CD8-positive, alpha-beta memory T cell (primary cell): ENCODE results near the gene MDN1. TPM values are rescaled to one million over a fixed set of nuclear protein-coding genes. Genes with fewer than 3 reads are reported as not detected.

Experiments used
- CTCF ChIA-PET: fragments of 350-600 bp; sonication (Branson Sonifier 250); formaldehyde crosslinking; loops from one replicate; lab custom pipeline; 2021; ENCODE audit warnings: antibody characterized with exemption; lab: Charles Lee
- POLR2A ChIA-PET: fragments of 350-600 bp; sonication (Branson Sonifier 250); formaldehyde crosslinking; loops from one replicate; lab custom pipeline; 2021; ENCODE audit warnings: antibody characterized with exemption; lab: Charles Lee
- DNase-seq, 5 donors: peaks; one replicate each; pipeline versions ENCODE4 v3.0.0 to v3.0.0-alpha.2; 2020 to 2022; ENCODE audit warnings: mixed read lengths in 1 of 5
- H3K27ac ChIP-seq: one replicate; pipeline ENCODE4 v1.7.0; 2013; ENCODE audit warnings: low read depth, mild to moderate bottlenecking, low read length, moderate library complexity
- H3K27me3 ChIP-seq: 2 replicates; pipeline ENCODE4 v1.7.0; 2013; ENCODE audit warnings: low read length, mild to moderate bottlenecking; ENCODE audit not compliant: insufficient read depth, poor library complexity, severe bottlenecking
- H3K36me3 ChIP-seq: 2 replicates; pipeline ENCODE4 v1.7.0; 2013; ENCODE audit warnings: mild to moderate bottlenecking, low read length, moderate library complexity; ENCODE audit not compliant: insufficient read depth
- H3K4me1 ChIP-seq: 2 replicates; pipeline ENCODE4 v1.7.0; 2013; ENCODE audit warnings: mild to moderate bottlenecking, low read length, moderate library complexity; ENCODE audit not compliant: insufficient read depth
- H3K4me3 ChIP-seq: 2 replicates; pipeline ENCODE4 v1.7.0; 2013; ENCODE audit warnings: mild to moderate bottlenecking, low read length
- H3K9me3 ChIP-seq: 2 replicates; pipeline ENCODE4 v1.7.0; 2013; ENCODE audit warnings: mild to moderate bottlenecking, low read length
- H3K27ac Mint-ChIP-seq, 8 donors: one replicate each; pipeline ENCODE4 v1.8.0; 2020 to 2021; ENCODE audit warnings: mixed read lengths in 8 of 8, mild to moderate bottlenecking in 6 of 8, inconsistent platforms in 3 of 8, moderate library complexity in 3 of 8
- H3K27me3 Mint-ChIP-seq, 2 donors: one replicate each; pipeline ENCODE4 v1.8.0; 2020 to 2021; ENCODE audit warnings: mixed read lengths in 2 of 2, mild to moderate bottlenecking in 1 of 2, moderate library complexity in 1 of 2
- H3K36me3 Mint-ChIP-seq, 3 donors: one replicate each; pipeline ENCODE4 v1.8.0; 2020 to 2021; ENCODE audit warnings: mixed read lengths in 3 of 3, inconsistent platforms in 1 of 3, mild to moderate bottlenecking in 1 of 3
- H3K4me1 Mint-ChIP-seq, 3 donors: one replicate each; pipeline ENCODE4 v1.8.0; 2020 to 2021; ENCODE audit warnings: mixed read lengths in 3 of 3, inconsistent platforms in 1 of 3, mild to moderate bottlenecking in 1 of 3
- H3K4me3 Mint-ChIP-seq, 7 donors: one replicate each; pipeline ENCODE4 v1.8.0; 2020 to 2021; ENCODE audit warnings: mixed read lengths in 7 of 7, mild to moderate bottlenecking in 6 of 7, moderate library complexity in 4 of 7, inconsistent platforms in 2 of 7
- H3K9me3 Mint-ChIP-seq, 5 donors: one replicate each; pipeline ENCODE4 v1.8.0; 2020 to 2022; ENCODE audit warnings: mixed read lengths in 5 of 5, mild to moderate bottlenecking in 3 of 5, moderate library complexity in 2 of 5, inconsistent platforms in 1 of 5
- polyA plus RNA-seq: library from polyadenylated mRNA; unstranded; fragments of 300-500 nt; fragmentation: Illumina TruSeq; gene quantifications from one replicate; pipeline ENCODE4 v1.2.3, GENCODE V29; 2021
- total RNA-seq, 2 experiments: library from RNA; stranded (reverse); gene quantifications; one replicate each; pipeline ENCODE4 v1.2.3, GENCODE V29; 2021

MDN1 gene
- total and polyA plus RNA-seq, 3 experiments from 2014 or later, result 8.6 to 63.6 (median 63.3) TPM

- Histone ChIP-seq H3K36me3 (peaks cover 34% of the 10 kb centered on the region), H3K4me1 (no peaks in the 10 kb centered on the region), H3K4me3 (no peak overlapping the region), H3K27me3 (no peaks in the 10 kb centered on the region), H3K9me3 (no peaks in the 10 kb centered on the region), H3K27ac (no peak overlapping the region)
- ChIA-PET CTCF (no interaction called here), POLR2A (no interaction called here)
- H3K9me3 Mint-ChIP-seq, result no peaks in the 10 kb centered on the region
- peaks cover 5 to 11% (median 10%) of the 10 kb centered on the region in 3 donors for H3K4me1 Mint-ChIP-seq
- H3K36me3 Mint-ChIP-seq, result peaks cover 6 to 96% (median 32%) of the 10 kb centered on the region in 3 donors
- no peak for DNase-seq
- no peaks in the 10 kb centered on the region for H3K27me3 Mint-ChIP-seq
- no peak overlapping the region for H3K4me3 Mint-ChIP-seq
- peak overlapping the region in 1 of 8 donors; percentile 10 for H3K27ac Mint-ChIP-seq
Measured at GRCh38 chr6:89688328-89688727, 131.3 kb downstream of the MDN1 start.

GRCh38 chr6:89685311-89685710 lies 134.3 kb downstream of the MDN1 start:
- H3K27me3 ChIP-seq, result no peaks in the 10 kb centered on the region
- Mint-ChIP-seq H3K9me3 (no peaks in the 10 kb centered on the region), H3K36me3 (peaks cover 6 to 92% (median 30%) of the 10 kb centered on the region in 3 donors), H3K4me3 (no peak overlapping the region), H3K4me1 (no peaks in the 10 kb centered on the region), H3K27ac (no peak overlapping the region), H3K27me3 (no peaks in the 10 kb centered on the region)
- no peaks in the 10 kb centered on the region for H3K9me3 ChIP-seq
- H3K36me3 ChIP-seq, result peaks cover 46% of the 10 kb centered on the region
- ChIA-PET CTCF (no interaction called here), POLR2A (no interaction called here)
- H3K4me1 ChIP-seq, result no peaks in the 10 kb centered on the region
- no peak overlapping the region for H3K27ac ChIP-seq
- no peak overlapping the region for H3K4me3 ChIP-seq
- no peak for DNase-seq

- Histone ChIP-seq H3K27me3 (no peaks in the 10 kb centered on the region), H3K9me3 (no peaks in the 10 kb centered on the region), H3K4me3 (no peak overlapping the region), H3K27ac (no peak overlapping the region), H3K4me1 (no peaks in the 10 kb centered on the region), H3K36me3 (peaks cover 61% of the 10 kb centered on the region)
- CTCF ChIA-PET, result no interaction called here
- Mint-ChIP-seq H3K9me3 (no peaks in the 10 kb centered on the region), H3K4me3 (no peak overlapping the region), H3K4me1 (no peaks in the 10 kb centered on the region), H3K27ac (no peak overlapping the region), H3K27me3 (no peaks in the 10 kb centered on the region), H3K36me3 (peaks cover 6 to 90% (median 29%) of the 10 kb centered on the region in 3 donors)
- POLR2A ChIA-PET, result no interaction called here
- no peak for DNase-seq
Measured at GRCh38 chr6:89682991-89683390, 136.6 kb downstream of the MDN1 start.

DNA sequence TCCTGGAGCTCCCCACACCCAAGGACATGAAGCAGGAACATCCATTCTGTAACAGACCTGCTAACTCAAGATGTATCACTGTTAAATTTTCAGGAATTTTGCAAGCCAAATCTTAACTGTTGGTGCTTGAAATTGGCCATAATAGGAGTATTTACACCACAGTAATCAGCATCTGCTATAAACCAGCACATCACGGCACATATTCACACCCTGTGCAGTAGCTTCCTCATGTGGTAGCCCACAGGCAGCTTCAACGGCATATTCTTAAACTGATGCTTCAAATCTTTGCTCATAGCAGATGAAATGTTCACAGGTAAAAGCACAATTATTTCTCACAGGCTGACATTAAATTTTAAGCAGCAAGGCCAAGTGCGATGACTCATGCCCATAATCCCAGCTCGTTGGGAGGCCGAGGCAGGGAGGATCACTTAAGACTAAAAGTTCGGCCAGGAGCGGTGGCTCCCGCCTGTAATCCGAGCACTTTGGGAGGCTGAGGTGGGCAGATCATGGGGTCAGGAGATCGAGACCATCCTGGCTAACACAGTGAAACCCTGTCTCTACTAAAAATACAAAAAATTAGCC lies 137.5 kb downstream of the MDN1 start:
- Mint-ChIP-seq H3K4me1 (no peaks in the 10 kb centered on the region), H3K27ac (no peak overlapping the region), H3K27me3 (no peaks in the 10 kb centered on the region), H3K9me3 (no peaks in the 10 kb centered on the region), H3K36me3 (peaks cover 6 to 89% (median 22%) of the 10 kb centered on the region in 3 donors), H3K4me3 (no peak overlapping the region)
- Histone ChIP-seq H3K36me3 (peaks cover 62% of the 10 kb centered on the region), H3K27me3 (no peaks in the 10 kb centered on the region), H3K9me3 (no peaks in the 10 kb centered on the region), H3K27ac (no peak overlapping the region), H3K4me3 (no peak overlapping the region), H3K4me1 (no peaks in the 10 kb centered on the region)
- ChIA-PET POLR2A (no interaction called here), CTCF (interaction anchor here (1.4 kb wide), 1 partner anchor 311 kb away, joined by 5 read pairs; no protein-coding TSS in a partner anchor)
- no peak for DNase-seq

DNA sequence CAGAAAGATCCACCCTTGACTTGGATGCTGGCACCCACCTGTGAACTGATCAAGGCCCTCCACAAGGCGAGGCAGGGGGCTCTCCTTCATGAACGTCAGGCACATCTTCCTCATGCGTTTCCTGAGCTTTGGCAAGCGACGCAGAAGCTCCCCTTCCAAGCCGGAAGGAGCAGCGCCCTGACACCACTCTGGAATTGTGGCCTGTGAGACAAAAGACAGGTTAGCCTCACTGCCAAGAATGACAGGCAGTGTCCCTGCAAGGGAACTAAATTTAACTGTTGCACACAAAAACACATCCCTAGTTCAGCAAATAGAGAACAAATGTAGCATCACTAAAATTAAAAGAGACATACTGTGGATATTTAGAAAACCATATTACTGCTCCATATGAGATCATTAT lies 139.0 kb downstream of the MDN1 start:
- Histone ChIP-seq H3K9me3 (no peaks in the 10 kb centered on the region), H3K36me3 (peaks cover 64% of the 10 kb centered on the region), H3K27me3 (no peaks in the 10 kb centered on the region), H3K27ac (no peak overlapping the region), H3K4me3 (no peak overlapping the region), H3K4me1 (no peaks in the 10 kb centered on the region)
- no peaks in the 10 kb centered on the region for H3K4me1 Mint-ChIP-seq
- no peaks in the 10 kb centered on the region for H3K27me3 Mint-ChIP-seq
- H3K27ac Mint-ChIP-seq, result no peak overlapping the region
- H3K36me3 Mint-ChIP-seq, result peaks cover 18 to 89% (median 27%) of the 10 kb centered on the region in 3 donors
- H3K4me3 Mint-ChIP-seq, result no peak overlapping the region
- H3K9me3 Mint-ChIP-seq, result no peaks in the 10 kb centered on the region
- CTCF ChIA-PET, result no interaction called here
- POLR2A ChIA-PET, result no interaction called here
- no peak for DNase-seq

GRCh38 chr6:89680150-89680549 lies 139.4 kb downstream of the MDN1 start:
- no peak overlapping the region for H3K4me3 Mint-ChIP-seq
- ChIA-PET POLR2A (no interaction called here), CTCF (no interaction called here)
- Histone ChIP-seq H3K36me3 (peaks cover 66% of the 10 kb centered on the region), H3K4me1 (no peaks in the 10 kb centered on the region), H3K27me3 (no peaks in the 10 kb centered on the region), H3K9me3 (no peaks in the 10 kb centered on the region), H3K27ac (no peak overlapping the region), H3K4me3 (no peak overlapping the region)
- no peaks in the 10 kb centered on the region for H3K27me3 Mint-ChIP-seq
- H3K4me1 Mint-ChIP-seq, result no peaks in the 10 kb centered on the region
- no peaks in the 10 kb centered on the region for H3K9me3 Mint-ChIP-seq
- peaks cover 20 to 89% (median 28%) of the 10 kb centered on the region in 3 donors for H3K36me3 Mint-ChIP-seq
- H3K27ac Mint-ChIP-seq, result no peak overlapping the region
- no peak for DNase-seq

DNA sequence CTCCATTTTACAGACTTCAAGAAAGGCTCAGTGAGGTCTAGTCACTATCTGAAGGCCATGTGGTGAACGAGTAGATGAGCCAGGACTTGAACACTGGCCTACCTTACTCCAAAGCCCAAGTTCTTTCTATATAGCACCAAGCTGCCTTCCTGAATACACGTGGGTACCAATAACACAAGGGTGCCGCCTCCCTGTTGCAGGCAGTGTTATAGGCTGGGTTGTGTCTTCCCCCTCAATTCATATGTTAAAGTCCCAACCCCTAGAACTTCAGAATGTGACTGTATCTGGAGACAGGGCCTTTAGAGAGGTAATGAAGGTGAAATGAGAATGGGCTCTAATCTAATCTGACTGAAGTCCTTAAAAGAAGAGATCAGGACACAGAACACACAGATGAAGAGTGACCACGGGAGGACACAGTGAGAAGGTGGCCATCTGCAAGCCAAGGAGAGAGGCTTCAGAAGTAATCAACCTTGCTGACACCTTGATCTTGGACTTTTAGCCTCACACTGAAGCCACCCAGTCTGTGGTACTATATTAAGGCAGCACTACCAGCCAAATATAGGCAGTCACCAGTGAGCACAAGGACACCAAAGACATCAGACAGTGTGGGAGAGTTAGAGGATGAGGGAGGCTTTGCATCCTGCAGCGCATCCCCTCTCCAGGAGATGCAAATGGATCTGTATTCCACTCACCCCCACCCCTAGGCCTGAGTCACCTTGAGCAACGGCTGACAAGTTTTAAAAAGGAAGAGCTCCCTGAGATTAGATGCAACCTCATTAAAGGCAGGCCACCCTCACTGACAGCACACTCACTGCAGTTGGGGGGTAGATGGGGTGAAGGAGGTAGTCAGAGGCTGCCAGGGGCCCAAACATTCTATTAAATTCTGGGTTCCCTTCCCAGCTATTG lies 140.1 kb downstream of the MDN1 start:
- H3K4me1 ChIP-seq, result no peaks in the 10 kb centered on the region
- no peaks in the 10 kb centered on the region for H3K9me3 ChIP-seq
- CTCF ChIA-PET, result no interaction called here
- Mint-ChIP-seq H3K4me3 (no peak overlapping the region), H3K9me3 (no peaks in the 10 kb centered on the region), H3K4me1 (no peaks in the 10 kb centered on the region), H3K36me3 (peaks cover 21 to 89% (median 27%) of the 10 kb centered on the region in 3 donors), H3K27me3 (no peaks in the 10 kb centered on the region), H3K27ac (peak overlapping the region in 3 of 8 donors; percentile 22 to 70 (median 68))
- DNase-seq, result no peak
- no peaks in the 10 kb centered on the region for H3K27me3 ChIP-seq
- POLR2A ChIA-PET, result no interaction called here
- no peak overlapping the region for H3K27ac ChIP-seq
- peaks cover 66% of the 10 kb centered on the region for H3K36me3 ChIP-seq
- H3K4me3 ChIP-seq, result no peak overlapping the region

DNA sequence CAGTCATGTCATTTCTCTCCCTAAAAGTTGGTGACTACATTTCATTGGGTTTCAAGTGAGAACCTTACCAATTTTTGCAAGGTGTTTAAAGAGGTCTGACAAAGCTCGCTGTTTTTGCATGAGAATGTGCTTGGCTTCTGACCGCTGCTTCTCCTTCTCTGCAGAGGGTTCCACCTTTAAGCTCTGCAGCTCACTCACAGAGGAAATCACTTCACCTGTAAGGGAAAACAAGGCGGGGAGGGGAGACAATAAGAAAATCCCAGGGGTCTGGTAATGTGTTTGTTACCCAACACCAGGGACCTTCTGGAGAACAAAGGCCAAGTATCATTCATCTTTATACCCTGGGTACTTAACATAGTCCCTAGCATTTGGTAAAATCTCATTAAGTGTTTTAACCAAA lies 141.1 kb downstream of the MDN1 start:
- Histone ChIP-seq H3K4me3 (no peak overlapping the region), H3K4me1 (no peaks in the 10 kb centered on the region), H3K27me3 (no peaks in the 10 kb centered on the region), H3K9me3 (no peaks in the 10 kb centered on the region), H3K36me3 (peaks cover 70% of the 10 kb centered on the region), H3K27ac (no peak overlapping the region)
- Mint-ChIP-seq H3K36me3 (peaks cover 21 to 90% (median 27%) of the 10 kb centered on the region in 3 donors), H3K9me3 (no peaks in the 10 kb centered on the region), H3K4me3 (no peak overlapping the region), H3K27me3 (no peaks in the 10 kb centered on the region), H3K4me1 (no peaks in the 10 kb centered on the region), H3K27ac (peak overlapping the region in 1 of 8 donors; percentile 58)
- ChIA-PET POLR2A (no interaction called here), CTCF (no interaction called here)
- DNase-seq, result no peak
